Eye (tissue), 1 donor: ENCODE measurements around the gene ZBTB34.
"Not testable (repeated sequence)": the region's sequence is repeated elsewhere in the genome, so short reads cannot be mapped to it uniquely, and the experiment has no call there.

Experiments used
- DNase-seq: peaks from one replicate; pipeline ENCODE4 v3.0.0-alpha.2; 2015

ZBTB34 gene, protein sequence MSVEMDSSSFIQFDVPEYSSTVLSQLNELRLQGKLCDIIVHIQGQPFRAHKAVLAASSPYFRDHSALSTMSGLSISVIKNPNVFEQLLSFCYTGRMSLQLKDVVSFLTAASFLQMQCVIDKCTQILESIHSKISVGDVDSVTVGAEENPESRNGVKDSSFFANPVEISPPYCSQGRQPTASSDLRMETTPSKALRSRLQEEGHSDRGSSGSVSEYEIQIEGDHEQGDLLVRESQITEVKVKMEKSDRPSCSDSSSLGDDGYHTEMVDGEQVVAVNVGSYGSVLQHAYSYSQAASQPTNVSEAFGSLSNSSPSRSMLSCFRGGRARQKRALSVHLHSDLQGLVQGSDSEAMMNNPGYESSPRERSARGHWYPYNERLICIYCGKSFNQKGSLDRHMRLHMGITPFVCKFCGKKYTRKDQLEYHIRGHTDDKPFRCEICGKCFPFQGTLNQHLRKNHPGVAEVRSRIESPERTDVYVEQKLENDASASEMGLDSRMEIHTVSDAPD

DNA sequence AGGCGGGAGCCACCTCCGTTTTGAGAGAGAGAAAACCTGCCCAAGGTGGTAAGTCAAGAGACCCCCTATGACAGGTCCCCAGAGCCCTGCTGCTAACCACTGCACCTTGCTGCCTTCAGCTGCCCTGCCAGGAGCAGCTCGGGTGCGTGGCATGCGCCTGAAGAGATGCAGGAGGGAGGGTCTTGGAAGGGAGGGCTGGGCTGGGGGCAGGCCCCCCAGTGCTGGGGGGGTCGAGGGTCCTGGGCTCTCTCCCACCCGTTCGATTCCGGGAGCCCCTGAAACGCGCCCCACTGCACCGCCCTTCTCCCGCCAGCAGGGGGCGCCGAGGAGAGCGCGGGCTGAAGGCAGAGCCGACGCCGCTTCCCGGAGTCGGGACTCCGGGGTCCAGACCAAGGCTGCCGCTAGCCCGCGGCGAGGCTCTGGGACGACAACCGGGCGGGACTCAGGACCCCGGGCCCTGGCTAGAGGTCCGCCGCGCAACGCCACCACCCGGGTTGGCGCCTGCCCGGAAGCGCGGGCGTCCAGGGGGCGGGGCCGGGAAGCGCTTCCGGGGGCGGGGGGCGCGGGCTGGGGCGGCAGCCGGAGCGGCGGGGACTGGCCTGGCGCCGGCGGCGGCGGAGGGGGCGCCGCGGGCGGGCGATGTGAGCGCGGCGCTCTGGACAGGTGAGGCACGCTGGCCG is at the start of gene ZBTB34:
TSS of gene ZBTB34 (plus strand) at position 563 of the 680 bp plus-strand sequence. CDS start 18,761 bp downstream, outside the sequence.
- peak; percentile 90 for DNase-seq

DNA sequence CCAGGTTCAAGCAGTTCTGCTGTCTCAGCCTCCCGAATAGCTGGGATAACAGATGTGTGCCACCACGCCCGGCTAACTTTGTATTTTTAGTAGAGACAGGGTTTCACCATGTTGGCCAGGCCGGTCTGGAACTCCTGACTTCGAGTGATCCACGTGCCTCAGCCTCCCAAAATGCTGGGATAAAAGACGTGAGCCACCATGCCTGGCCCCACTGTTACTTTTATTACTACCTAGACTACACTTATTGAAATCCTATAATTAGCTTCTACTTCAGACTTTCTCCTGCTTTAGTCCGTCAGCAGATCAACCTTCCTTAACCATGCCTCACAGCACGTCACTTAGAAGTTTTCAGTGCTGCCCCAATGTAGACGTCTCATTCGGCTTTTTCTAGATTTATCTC is 47.4 kb upstream of the ZBTB34 start:
- DNase-seq: no peak

DNA sequence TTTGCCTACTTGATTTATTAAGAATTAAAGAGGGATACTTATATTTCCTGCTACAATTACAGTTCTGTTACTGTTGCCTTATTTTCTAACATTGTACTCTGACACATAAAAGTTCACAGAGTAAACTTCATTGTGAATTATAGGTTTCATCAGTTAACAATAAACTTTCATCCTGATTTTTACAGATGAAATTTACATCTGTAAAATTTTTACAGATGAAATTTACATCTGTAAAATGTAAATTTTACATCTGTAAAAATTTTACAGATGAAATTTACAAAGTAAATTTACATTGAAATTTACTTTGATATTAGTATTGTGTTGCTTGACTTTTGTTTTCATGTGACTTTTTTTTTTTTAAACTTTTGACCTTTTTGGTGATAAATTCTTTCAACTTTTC is 46.3 kb upstream of the ZBTB34 start:
- no peak for DNase-seq

DNA sequence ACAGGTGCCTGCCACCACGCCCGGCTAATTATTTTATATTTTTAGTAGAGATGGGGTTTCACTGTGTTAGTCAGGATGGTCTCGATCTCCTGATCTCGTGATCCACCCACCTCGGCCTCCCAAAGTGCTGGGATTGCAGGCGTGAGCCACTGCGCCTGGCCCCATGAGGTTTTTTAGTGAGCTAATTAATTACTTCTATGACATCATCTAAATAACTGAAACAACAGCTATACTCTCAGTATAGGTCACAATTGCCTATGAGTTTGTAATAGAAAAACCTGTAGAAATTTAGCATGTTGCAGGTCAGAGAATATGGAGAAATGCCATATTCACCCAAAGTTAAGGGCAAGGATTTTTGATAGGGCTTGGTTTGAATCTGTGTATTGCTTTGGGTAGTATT is 42.8 kb upstream of the ZBTB34 start:
- DNase-seq: not testable (repeated sequence)

DNA sequence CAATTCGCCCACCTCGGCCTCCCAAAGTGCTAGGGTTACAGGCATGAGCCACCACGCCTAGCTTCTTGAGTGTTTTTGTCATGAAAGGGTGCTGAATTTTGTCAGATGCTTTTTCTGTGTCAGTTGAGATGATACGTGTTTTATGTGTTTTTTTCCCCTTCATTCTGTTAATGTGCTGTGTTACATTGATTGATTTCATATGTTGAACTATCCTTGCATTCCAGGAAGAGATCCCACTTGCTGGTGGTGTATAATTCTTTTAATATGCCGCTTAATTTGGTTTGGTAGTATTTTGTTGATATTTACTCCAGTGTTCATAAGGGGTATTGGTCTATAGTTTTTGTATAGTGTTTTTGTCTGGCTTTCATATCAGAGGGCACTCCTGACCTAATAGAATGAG is 42.0 kb upstream of the ZBTB34 start:
- DNase-seq: no peak

DNA sequence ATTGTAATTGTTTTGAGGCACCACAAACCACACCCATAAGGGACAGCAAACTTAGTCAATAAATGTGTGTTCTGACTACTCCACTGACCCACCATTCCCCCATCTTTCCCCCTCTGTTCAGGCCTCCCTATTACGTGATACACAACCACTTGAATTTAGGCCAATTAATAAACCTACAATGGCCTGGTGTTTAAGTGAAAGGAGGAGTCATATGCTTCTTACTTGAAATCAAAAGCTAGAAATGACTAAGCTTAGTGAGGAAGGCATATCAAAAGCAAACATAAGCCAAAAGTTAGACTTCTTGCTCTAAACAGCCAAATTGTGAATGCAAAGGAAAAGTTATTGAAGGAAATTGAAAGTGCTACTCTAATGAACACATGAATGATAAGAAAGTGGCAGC is 41.0 kb upstream of the ZBTB34 start:
- DNase-seq: no peak

DNA sequence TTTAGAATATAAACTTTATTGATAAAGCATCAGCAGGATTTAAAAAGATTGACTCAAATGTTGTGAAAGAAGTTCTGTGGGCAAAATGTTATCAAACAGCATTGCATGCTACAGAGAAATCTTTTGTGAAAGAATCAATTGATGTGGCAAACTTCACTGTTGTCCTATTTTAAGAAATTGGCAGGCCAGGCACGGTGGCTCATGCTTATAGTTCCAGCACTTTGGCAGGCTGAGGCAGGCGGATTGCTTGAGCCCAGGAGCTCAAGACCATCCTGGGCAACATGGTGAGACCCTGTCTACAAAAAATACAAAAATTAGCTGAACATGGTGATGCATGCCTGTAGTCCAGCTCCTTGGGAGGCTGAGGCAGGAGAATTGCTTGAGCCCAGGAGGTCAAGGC is 38.2 kb upstream of the ZBTB34 start:
- no peak for DNase-seq

DNA sequence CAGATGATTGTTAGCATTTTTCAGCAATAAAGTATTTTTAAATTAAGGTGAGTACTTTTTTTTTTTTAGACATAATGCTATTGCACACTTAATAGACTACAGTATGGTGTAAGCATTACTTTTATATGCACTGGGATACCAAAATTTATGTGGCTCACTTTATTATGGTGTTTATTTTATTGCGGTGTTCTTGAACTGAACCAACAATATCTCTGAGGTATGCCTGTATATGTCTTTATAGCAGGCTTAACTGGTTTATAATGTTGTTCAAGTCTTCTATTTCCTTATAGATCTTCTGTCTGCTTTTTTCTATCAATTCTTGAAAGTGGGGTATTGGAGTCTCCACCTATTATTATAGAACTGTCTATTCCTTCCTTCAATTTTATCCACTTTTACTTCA is 37.6 kb upstream of the ZBTB34 start:
- no peak for DNase-seq

DNA sequence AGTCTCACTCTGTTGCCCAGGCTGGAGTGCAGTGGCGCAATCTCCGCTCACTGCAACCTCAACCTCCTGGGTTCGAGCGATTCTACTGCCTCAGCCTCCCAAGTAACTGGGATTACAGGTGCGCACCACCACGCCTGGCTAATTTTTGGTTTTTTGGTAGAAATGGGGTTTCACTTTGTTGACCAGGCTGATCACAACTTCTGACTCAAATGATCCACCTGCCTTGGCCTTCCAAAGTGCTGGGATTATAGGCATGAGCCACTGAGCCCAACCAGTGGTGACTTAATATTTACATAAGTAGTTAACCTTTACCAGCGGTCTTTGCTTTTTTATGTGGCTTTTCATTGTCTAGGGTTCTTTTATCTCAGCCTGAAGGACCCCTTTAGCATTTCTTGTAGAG is 36.4 kb upstream of the ZBTB34 start:
- not testable (repeated sequence) for DNase-seq

DNA sequence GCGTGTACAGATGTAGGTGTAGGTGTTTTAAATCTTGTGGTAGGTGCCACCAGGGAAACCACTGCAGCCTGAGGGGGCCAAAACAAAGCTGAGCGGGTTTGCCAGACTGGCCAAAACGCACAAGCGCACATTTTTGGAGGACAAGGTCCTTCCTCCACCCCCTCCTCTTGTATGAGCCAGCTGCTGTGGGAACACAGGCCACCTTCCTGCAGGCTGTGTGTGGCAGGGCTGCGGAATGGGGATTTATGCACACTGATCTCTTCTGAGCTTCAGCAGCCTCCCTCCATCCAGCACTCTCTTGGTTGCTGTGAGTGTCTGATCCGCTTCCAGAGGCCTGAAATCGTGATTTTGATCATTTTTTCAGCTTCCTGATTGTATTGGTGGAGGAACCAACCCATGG is 33.2 kb upstream of the ZBTB34 start:
- no peak for DNase-seq

DNA sequence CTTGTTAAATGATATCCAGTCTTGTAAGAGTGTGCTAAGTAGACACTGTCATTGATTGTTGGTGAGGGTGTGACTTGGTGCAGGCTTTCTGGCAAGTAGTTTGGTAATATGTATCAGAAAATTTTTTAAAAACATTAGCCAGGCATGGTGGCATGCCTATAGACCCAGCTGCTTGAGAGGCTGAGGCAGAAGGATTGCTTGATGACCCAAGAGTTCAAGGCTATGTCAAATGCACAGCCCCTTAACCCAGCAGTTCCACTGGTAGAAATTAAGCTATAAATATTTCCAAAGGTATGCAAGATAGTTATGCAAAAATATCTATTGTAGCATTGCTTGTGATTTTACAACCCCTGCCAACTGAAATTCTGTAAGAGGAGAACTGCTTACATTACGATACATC is 31.4 kb upstream of the ZBTB34 start:
- no peak for DNase-seq

DNA sequence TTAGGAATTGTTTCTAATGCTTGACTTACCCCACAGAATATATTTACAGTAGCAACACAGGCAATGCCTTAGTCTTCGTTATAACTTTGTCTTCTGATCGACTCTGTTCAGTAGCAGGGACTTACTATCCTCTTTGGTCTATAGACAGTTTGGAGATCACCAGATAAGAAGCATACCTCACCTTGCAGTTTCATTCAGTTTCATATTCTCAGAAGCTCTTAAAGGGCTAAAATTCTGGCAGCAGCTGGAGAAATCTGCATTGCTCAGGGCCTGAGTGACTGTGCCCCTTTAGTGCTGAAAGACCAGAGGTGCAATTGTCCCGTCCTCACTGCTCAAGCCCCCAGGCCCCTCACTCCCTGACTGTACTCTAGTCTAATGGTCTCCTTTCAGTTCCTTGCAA is 29.6 kb upstream of the ZBTB34 start:
- DNase-seq: no peak

DNA sequence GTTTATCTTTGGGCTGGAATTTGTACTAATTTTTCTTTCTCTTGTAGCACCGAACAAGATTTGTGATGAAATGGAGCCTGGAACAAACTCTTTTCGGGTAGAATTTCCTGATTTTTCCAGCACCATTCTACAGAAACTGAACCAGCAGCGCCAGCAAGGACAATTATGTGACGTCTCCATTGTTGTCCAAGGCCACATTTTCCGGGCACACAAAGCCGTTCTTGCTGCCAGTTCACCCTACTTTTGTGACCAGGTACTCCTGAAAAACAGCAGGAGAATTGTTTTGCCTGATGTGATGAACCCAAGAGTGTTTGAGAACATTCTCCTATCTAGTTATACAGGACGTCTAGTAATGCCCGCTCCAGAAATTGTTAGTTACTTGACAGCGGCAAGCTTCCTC is 28.0 kb upstream of the ZBTB34 start:
- no peak for DNase-seq

DNA sequence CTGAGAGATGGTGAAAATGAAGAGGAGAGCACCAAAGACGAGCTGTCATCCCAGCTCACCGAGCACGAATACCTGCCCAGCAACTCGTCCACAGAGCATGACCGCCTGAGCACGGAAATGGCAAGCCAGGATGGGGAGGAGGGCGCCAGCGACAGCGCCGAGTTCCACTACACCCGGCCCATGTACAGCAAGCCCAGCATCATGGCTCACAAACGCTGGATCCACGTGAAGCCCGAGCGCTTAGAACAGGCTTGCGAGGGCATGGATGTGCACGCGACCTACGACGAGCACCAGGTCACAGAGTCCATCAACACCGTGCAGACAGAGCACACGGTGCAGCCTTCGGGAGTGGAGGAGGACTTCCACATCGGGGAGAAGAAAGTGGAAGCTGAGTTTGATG is 27.4 kb upstream of the ZBTB34 start:
- no peak for DNase-seq

DNA sequence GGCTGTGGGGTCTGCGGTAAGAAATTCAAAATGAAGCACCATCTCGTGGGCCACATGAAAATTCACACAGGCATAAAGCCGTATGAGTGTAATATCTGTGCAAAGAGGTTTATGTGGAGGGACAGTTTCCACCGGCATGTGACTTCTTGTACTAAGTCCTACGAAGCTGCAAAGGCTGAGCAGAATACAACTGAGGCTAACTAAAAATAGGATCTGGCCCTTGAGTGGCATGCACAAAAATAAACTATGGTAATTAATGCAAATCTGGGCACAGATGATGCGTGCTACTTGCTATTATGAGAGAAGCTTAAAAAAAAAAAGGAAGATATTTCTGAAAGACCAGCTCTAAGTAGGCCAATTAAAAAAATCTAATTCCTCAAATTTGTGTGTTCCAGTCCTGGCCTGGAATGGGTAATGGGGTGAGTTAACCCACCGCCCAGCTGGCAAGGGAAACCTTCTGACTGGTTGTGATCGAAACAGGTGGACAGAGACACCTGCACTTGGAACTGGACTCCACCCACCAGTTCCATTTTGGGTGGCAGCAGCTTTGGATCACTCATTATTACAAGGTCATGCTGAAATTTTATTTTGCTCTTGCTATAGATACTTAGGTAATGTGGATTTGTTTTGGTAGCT is 26.6 kb upstream of the ZBTB34 start:
- no peak for DNase-seq

DNA sequence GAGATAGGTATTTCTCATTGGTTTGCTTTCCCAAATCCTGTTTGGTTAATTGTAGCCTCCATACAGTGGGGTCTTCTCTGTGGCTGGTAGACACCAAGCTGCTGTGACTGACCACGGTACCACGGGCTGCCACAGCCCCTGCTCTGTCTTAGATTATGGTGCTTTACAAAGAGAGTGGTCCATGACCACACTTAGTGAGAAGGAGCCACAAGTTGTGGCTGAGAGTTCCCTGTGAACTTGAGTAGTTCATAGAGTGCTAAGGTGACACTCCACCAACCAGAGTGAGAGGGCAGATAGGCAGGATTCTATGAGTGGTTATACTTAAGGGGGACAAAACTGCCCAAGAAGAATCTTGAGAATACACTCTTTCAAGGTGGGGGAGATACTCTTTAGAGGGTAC is 25.8 kb upstream of the ZBTB34 start:
- DNase-seq: no peak

DNA sequence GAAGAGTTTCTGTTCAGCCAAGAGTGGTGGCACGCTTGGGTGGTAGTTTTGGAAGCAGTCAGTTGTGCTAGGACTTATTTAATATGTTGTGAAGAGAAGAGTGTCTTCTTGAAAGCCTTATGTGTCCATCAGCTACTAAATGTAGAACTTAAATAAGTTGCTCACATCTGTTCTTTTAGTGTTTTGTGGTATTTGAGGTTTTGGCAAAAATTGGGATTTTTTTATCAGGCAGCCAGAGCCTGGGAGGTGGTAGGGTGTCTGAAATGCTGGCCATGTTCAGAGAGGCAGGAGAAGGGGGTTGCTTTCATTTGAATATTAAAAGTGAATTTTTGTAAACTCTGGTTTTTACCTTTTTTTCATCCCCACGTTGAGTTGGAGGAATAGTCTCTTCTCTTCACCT is 24.2 kb upstream of the ZBTB34 start:
- no peak for DNase-seq

DNA sequence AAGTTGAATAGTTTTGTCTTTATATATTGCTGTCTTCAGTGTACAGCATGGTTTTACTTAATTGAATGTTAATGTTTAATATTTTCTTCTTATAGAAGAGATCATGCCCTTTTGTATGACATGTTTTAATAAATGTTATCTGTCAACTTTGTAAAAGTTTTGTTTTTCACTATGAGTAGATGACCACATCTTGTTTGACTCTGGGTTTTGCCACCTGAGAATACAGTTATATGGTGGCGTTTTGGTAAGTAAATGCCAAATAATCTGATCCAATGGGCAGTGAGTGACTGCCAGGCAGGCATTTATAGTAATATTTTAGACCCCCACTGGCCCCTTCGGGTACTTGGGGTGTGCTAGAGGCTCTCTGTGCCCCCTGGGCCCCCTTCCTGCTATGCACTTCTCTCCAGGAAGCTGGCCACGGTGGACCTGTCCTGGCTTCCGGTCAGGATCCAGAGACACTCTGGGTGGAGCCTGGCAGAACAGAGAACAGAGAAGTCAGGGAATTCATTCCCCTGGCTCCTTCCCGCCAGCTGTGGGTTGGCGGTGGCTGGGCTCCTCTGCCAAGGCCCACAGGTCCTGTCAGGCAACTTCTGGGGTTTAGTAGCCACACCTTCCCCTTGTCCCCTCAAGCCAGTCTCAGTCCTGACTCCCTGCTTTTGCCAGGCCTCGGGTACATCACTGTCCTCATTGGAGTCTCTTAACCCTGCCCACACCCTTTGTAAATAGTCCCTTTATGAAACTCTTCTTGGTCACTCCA is 22.2 kb upstream of the ZBTB34 start:
- no peak for DNase-seq

DNA sequence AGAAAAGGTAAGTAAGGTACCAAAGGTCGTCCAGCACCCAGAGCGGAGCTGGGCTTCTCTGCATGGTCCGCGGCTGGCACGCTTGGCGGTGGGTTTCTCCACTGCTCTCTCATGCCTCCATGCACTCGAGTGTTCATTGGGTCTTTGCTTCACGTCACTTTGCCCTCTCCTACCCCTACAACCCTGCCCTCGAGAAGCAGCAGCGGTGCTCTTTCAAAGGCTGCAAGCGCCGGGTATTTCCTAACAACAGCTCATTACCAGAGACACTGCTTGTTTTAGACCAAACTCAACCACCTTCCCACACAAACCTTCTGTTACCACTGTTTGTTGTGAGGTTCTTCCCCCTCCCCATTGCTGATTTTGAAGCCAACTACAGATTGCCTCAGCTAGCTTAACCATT is 21.5 kb upstream of the ZBTB34 start:
- no peak for DNase-seq

DNA sequence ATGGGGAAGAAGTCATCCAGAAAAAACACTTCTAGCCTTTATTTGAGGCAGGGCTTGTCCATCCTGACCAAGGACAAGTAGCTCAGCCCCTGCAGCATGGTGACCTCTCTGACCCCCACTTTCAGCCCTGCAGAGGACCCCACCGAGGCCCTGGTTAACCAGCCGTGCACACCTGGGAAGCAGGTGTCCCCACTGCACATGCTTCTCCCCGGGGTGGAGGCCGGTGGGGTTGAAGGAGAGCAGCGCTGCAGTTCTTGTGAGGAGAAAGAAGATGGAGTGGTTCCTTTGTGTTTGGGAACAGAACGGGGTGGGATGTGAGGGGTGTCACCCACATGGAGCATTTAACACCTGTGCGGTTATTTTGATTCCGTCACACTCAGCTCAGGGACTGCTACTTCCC is 21.1 kb upstream of the ZBTB34 start:
- no peak for DNase-seq

DNA sequence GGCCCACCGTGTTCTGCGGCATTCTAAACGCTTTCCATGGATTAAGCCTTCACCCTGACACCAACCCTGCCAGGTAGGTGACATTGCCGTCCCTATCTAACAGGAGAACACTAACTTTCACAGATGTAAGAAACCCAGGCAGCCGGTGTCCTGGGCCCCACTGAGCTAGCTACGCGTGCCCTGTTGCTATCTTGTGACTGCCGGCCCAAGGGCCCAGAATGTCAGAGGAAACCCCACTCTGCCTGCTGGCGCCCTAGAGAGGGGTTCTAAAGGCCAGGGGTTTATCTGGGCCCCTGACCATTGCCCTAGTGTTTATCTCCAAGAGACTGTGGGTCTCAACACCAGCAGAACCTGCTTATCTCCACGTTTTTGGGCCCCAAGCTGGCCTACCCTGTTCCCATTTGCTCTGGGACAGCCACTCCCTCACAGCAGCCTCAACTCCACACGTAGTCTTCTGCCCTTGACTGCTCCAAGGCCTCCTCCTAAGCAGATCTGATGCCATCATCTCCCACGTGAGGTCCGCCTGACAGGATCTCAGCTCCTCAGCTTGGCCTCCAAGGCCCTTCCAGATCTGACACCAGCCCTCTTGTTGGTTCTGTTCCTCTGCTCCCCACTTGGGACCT is 18.1 kb upstream of the ZBTB34 start:
- no peak for DNase-seq

DNA sequence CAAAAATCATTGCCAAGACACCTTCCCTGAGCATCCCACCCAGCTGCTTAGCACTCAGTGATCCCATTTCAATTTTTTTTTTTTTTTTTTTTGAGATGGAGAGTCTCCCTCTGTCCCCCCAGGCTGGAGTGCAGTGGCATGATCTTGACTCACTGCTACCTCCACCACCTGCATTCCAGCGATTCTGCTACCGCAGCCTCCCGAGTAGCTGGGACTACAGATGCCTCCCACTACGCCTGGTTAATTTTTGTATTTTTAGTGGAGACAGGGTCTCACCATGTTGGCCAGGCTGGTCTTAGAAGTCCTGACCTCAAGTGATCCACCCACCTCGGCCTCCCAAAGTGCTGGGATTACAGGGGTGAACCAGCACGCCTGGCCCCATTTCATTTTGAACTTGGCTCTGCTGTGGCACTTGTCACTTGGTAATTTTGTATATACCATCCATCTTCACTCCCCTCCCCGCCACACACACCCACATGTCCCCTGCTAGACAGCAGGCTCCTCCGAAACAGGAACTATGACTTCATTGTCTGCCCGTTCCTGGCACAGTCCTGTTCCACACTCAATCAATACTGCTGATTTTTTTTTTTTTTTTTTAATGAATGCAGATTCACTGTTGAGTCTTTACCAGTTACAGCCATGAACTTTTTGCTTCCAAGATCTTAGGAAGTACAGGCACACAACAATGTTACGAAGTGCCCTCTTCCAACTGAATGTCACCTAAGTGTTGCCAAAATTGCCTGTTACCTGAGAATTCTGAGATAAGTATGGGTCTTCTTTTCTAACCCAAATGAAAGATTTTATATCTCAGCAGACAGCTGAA is 17.3 kb upstream of the ZBTB34 start:
- no peak for DNase-seq
